NCI-H2227 treated with DMSO at 0.1 percent for 48 hours (cell line): Measurements from ENCODE around the gene NR2F1.
A peak's percentile ranks its signal among the peaks of the same experiment; 100 is the strongest.
"Not testable (repeated sequence)": the region's sequence is repeated elsewhere in the genome, so short reads cannot be mapped to it uniquely, and the experiment has no call there.

ENCODE experiments used
- DNase-seq: peaks from one replicate; lab custom pipeline; 2025; lab: John Stamatoyannopoulos, UW

NR2F1 gene

DNA sequence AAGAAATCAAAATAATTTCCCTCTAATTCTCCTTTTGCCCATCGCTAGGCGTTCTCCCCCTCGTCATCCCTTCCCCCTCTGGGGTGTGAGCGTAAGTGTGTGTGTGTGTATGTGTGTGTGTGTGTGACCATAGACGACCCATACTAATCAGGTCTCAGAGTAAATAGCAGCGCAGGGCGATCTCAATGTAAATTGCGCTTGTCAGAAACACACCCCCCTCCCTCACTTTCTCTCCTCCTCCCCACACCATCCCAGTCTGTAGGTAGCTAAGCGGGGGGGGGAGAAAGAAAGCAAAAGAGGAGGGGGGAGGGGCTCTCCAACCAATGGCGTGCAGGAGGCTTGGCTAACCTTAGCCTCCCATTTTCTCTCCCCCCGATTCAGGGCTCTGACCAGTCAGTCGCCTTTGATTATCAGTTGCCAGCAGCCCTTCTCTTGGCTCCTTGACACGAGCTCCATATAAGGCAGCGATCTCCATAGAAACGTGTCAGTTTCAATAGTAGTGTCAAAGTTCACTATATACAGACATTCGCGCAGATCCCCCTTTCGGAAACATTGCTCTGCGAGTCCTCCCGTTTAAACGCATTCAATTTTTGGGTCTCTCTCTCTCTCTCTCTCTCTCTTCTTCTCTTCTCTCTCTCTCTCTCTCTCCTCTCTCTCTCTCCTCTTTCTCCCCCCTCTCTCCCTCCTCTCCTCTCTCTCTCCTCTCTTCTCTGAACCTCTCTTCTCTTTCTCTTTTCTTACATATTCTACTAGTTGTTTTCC lies at the start of gene NR2F1:
Gene NR2F1, plus strand, starts transcription at position 546 of the 762 bp plus-strand sequence. CDS start 1,802 bp downstream, outside the sequence.
- peak; percentile 95 for DNase-seq

- no peak for DNase-seq
These were observed 37.1 kb upstream of the NR2F1 start for GRCh38 chr5:93545872-93546271.

GRCh38 chr5:93549594-93549993 lies 33.4 kb upstream of the NR2F1 start:
- not testable (repeated sequence) for DNase-seq

DNA sequence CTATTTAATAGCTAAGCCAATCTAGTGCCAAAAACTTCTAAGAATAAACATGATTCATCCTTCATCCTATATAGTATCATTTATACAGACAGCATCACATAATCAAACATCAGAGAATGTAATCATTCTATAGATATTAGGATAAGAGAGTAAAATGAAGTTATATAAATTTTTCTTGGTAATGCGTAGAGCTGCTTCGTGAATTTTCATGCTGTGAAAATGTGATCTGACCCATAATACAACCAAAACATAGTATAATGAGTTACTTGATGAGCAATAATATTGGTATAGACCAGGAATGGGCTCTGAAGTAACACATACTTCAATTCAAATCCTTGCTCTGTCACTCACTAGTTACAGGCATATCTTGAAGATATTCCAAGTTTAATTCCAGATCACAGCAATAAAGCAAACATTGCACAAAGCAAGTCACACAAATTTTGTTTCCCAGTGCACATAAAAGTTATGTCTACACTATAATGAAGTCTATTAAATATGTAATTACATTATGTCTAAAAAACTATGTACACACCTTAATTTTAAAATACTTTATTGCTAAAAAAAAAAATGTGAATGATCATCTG lies 25.9 kb upstream of the NR2F1 start:
- no peak for DNase-seq

GRCh38 chr5:93566091-93566490 lies 16.9 kb upstream of the NR2F1 start:
- no peak for DNase-seq

GRCh38 chr5:93567424-93567823 lies 15.6 kb upstream of the NR2F1 start:
- no peak for DNase-seq

DNA sequence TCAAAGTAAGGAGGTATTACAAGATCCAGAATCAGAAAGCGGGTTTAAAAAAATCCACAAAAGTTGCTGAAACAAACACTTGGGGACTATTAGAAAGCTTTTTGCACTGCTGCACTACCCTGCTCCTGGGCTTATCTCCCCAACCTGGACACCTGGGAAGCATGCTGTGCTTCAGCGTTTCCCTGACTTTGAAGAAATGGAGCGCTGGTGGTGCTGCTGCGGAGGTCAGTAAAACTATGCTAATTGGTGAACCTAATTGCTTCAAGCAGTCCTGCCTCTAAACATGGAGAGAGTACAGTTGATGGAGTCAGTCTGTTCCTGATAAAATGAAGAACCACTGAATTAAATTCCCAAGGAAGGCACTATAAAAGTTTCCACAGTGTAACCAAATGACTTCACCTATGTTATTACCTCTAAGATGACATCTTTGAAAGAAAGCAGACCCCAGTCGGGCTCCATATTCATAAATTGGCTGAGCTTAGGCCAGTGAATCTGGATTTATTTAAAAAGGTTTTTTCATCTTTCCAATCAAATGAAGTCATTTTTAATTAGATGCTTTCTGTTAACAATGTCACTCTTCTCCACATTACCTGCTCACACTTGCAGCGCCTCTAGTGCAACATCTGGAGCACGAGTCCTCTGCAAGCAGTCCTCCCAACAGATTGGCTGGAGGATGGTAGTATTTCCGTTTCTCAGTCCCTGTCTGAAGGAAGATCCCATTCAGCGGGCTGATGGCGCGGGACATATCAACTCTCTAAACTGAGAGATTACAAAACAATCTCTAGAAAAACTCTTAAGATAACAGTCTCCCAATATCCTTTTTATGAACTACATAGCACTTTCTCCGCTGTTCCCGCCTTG lies 13.5 kb upstream of the NR2F1 start:
- DNase-seq: no peak

DNA sequence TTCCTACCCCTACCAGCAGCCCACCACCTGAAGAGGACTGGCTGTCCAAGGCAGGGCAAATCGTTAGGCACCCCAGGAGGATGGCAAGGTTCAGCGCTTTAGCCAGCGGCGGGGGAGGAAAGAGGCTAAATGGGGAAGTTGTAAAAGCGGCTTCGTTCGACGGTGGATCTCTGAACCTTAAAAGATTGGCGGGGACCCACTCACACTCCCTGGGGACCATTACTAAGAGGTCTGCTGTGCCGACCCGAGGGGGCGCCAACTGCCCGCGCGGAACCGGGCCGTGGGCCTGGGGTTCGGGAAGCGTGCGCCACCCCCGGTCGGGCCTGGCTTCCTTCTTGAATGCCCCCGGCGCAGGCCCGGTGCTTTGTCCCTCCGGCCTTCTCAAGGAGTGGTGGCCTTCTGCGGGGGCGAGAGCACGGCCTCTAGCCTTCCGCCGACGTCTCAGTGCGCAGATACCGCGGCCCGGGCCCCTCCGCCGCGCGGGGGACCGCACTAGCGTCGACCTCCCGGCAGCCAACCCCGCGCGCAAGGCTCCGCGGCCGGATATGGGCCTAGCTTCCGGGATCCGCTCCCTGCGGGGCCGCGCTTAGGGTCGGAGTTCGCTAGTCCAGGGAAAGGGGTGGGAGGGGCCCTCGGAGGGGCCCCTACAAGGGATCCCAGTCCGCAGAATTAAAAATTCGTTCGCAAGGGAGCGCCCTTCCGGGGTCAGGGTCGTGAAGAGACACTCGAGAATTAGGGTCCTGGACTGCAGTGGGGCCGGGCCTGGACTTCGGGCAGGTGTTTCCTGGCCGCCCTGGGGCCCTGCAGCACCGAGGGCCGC lies 12.5 kb upstream of the NR2F1 start:
- DNase-seq: no peak

- no peak for DNase-seq
These were observed 11.7 kb upstream of the NR2F1 start for GRCh38 chr5:93571114-93571949.

- DNase-seq: no peak
These were observed 10.9 kb upstream of the NR2F1 start for GRCh38 chr5:93572101-93572607.

- no peak for DNase-seq
These were observed 10.2 kb upstream of the NR2F1 start for GRCh38 chr5:93572608-93573353.

- DNase-seq: no peak
These were observed 9.4 kb upstream of the NR2F1 start for GRCh38 chr5:93573354-93574351.

- no peak for DNase-seq
These were observed 8.3 kb upstream of the NR2F1 start for GRCh38 chr5:93574491-93575305.

DNA sequence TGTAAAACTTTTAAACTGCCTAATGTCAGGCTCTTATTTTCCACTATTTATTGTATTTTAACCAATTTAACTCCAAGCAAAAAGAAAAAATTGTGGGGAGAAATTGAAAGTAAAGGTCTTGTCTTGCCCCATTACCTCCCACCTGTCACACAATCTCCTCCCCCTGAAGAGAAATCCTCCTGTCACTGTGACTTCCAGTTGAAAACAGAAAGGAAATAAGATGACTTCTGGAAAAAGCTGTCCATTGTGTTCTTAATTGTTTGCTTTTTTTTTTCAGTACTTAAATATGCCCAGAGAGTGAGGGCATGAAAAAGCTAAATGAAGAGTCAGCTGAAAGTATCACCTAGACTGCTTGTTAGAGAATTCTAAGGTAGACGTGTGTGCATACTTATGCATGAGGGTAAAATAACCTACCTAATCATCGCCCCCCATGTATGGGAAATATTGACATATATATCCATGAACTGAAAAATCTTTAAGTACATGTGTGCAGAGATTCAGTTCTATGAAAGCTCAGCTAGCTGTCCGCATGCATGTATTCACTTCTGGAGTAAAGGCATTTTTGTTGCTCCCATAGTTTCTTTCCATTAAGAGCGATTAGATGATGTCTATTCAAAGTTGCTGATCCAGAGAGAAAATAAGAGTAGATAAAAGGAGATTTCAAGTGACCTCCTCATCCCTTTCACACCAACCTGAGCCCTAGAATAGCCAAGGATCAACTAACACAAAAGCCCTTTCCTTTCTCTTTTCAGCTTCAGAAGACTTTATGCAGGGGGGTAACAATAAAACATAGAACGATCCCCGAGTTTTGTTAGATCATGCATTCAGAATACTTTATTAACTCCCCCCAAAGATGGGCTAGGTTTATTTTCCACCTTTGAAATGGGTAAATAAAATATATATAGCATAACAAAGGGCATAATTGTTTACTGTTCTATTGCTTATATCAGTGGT lies 7.3 kb upstream of the NR2F1 start:
- no peak for DNase-seq

DNA sequence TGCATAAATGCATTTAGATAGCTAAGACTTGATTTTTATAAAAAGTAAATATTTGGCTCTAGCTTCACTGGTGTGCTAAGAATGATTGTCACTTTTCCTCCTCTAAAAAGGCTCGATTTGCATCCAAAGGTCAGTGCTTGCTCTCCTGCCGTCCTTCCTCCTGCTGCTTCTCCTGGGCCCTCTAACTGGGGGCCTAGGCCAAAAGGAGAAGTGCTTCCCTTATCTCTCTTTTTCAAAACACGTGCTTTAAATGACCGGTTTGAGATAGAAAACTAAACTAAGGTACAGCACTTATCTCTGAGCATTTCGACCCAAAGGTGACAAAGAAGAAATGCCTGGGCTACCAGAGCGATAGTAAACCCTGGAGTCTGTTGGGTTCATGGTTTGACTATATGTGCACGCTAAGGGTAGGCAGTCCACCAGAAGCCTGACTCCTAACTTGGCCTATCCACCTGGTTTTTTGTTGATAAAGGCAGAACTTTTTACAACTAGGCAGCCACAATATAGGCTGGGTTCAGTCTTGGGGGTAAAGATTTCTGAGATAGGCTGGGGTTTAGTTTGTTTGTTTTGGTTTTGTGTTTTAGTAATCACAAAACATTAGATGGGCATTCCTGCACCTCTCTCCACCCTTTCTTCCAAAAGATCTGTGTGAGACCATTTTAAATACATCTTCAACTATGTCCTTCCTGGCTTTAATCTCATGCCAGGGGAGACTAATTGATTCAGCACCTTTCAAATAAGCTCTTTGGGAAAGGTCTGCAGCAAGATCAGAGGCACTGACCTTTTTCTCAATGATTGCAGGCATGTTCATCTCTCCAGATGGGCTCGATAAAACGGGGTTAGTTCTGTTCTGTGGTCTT lies 5.8 kb upstream of the NR2F1 start:
- DNase-seq: no peak
